ENCODE data around the gene OSTC. TPM values are rescaled to one million over a fixed set of nuclear protein-coding genes. Genes with fewer than 3 reads are reported as not detected.

OSTC gene
- total and polyA plus RNA-seq, 2 of the 13 experiments (the other 11 are each of a cell fraction or from before 2014, with no cell fraction given) = 208 to 380 TPM

- no peak for TF ChIP-seq PAWR (CRISPR knock-in tag; IDR thresholded peaks at IDR 0.05; ENCODE audit: borderline replicate concordance)
- peak in 1 of 2 experiments; percentile 73; a peak in 2 of 4 replicates for TF ChIP-seq KLF16 (CRISPR knock-in tag; IDR thresholded peaks at IDR 0.05)
- TF ChIP-seq KLF11 (CRISPR knock-in tag; IDR thresholded peaks at IDR 0.05) = peak; percentile 30; the same call in 1 of the 2 replicates
- TF ChIP-seq ZC3H13 (CRISPR knock-in tag; IDR thresholded peaks at IDR 0.05) = 0 out of 2 replicates have a peak, but pooled peaks have one; percentile 58
- TF ChIP-seq HMG20B (CRISPR knock-in tag; conservative IDR thresholded peaks at IDR 0.05) = no peak
- TF ChIP-seq AKAP8 (CRISPR knock-in tag; IDR thresholded peaks at IDR 0.05) = no peak
- TF ChIP-seq POLR2A (IDR thresholded peaks at IDR 0.05; ENCODE audit: insufficient read depth in 1 of 2, low read depth in 2 of 2, low read length in 2 of 2) = peak; percentile 90 to 92
- TF ChIP-seq DRAP1 (CRISPR knock-in tag; IDR thresholded peaks at IDR 0.05) = no peak
- TF ChIP-seq TCF12 (IDR thresholded peaks at IDR 0.05) = no peak
- no peak for TF ChIP-seq TCF12 (CRISPR knock-in tag; IDR thresholded peaks at IDR 0.05)
- no peak for TF ChIP-seq ZNF337 (CRISPR knock-in tag; IDR thresholded peaks at IDR 0.05; ENCODE audit: borderline replicate concordance, low read depth)
- TF ChIP-seq TSC22D2 (CRISPR knock-in tag; IDR thresholded peaks at IDR 0.05; ENCODE audit: borderline replicate concordance) = no peak
- TF ChIP-seq U2AF1 (optimal IDR thresholded peaks at IDR 0.05; ENCODE audit: low read depth, low read length) = no peak
- no peak for TF ChIP-seq ZNF720 (CRISPR knock-in tag; IDR thresholded peaks at IDR 0.05)
- TF ChIP-seq CAMTA2 (CRISPR knock-in tag; IDR thresholded peaks at IDR 0.05; ENCODE audit: borderline replicate concordance) = no peak
- TF ChIP-seq ZFP37 (CRISPR knock-in tag; IDR thresholded peaks at IDR 0.05; ENCODE audit: borderline replicate concordance) = no peak
- peak; percentile 77 for TF ChIP-seq BORCS8-MEF2B (CRISPR knock-in tag; IDR thresholded peaks at IDR 0.05)
- no peak for TF ChIP-seq STAT6 (CRISPR knock-in tag; IDR thresholded peaks at IDR 0.05; ENCODE audit: borderline replicate concordance)
- TF ChIP-seq NCOA2 (CRISPR knock-in tag; IDR thresholded peaks at IDR 0.05) = 0 out of 2 replicates have a peak, but pooled peaks have one; percentile 45
- no peak for TF ChIP-seq MATR3 (CRISPR knock-in tag; IDR thresholded peaks at IDR 0.05)
- 0 out of 2 replicates have a peak, but pooled peaks have one; percentile 39 for TF ChIP-seq RFXANK (CRISPR knock-in tag; IDR thresholded peaks at IDR 0.05)
- peak; percentile 23; the same call in 1 of the 2 replicates for TF ChIP-seq ZNF746 (CRISPR knock-in tag; IDR thresholded peaks at IDR 0.05)
- peak in 1 of 2 experiments; percentile 38; a peak in 2 of 4 replicates for TF ChIP-seq MAFK (conservative IDR thresholded peaks at IDR 0.05 in 1 of 2, IDR thresholded peaks at IDR 0.05 in 1 of 2; ENCODE audit: low read length in 2 of 2)
- TF ChIP-seq ZBTB10 (CRISPR knock-in tag; IDR thresholded peaks at IDR 0.05; ENCODE audit: borderline replicate concordance) = no peak
- no peak for TF ChIP-seq THYN1 (CRISPR knock-in tag; IDR thresholded peaks at IDR 0.05; ENCODE audit: borderline replicate concordance, low read depth)
- no peak for TF ChIP-seq ZNF790 (CRISPR knock-in tag; IDR thresholded peaks at IDR 0.05; ENCODE audit: borderline replicate concordance)
These were observed at the start of gene OSTC (continued) for GRCh38 chr4:108650212-108651013.

Measured in HepG2 (cell line).